H1 (cell line): ENCODE data around the gene PANX3.

Experiments used
- BACH1 ChIP-seq: IDR thresholded peaks from 2 replicates; pipeline ENCODE4 v1.6.1; 2012; ENCODE audit warnings: low read length, improper control_type of control experiment
- CREB1 ChIP-seq: IDR thresholded peaks from 2 replicates; pipeline ENCODE4 v1.6.1; 2012; ENCODE audit warnings: inconsistent platforms
- E2F6 ChIP-seq: IDR thresholded peaks from 2 replicates; pipeline ENCODE4 v1.6.1; 2012; ENCODE audit warnings: inconsistent platforms
- HDAC2 ChIP-seq, 2 experiments: fragments of 300-600 bp in 1 of 2; sonication (generic) in 1 of 2; IDR thresholded peaks; 2 replicates each; pipeline ENCODE4 v1.6.1; 2011 to 2012; ENCODE audit warnings: low read depth in 2 of 2, low read length in 2 of 2, mild to moderate bottlenecking in 2 of 2, moderate library complexity in 2 of 2, borderline replicate concordance in 1 of 2, inconsistent platforms in 1 of 2
- HDAC6 ChIP-seq: IDR thresholded peaks from one replicate; pipeline ENCODE4 v1.7.1; 2012; ENCODE audit warnings: low read depth, mild to moderate bottlenecking, inconsistent platforms, low read length, moderate library complexity
- JUN ChIP-seq: IDR thresholded peaks from 2 replicates; pipeline ENCODE4 v1.6.1; 2011; ENCODE audit warnings: low read depth, mild to moderate bottlenecking, improper control_type of control experiment, low read length
- JUND ChIP-seq: IDR thresholded peaks from 2 replicates; pipeline ENCODE4 v1.6.1; 2011; ENCODE audit warnings: mild to moderate bottlenecking, improper control_type of control experiment, low read length
- POLR2AphosphoS5 ChIP-seq: IDR thresholded peaks from 2 replicates; pipeline ENCODE4 v1.6.1; 2011; ENCODE audit warnings: low read depth, low read length
- RFX5 ChIP-seq: IDR thresholded peaks from 2 replicates; pipeline ENCODE4 v1.6.1; 2011; ENCODE audit warnings: low read depth, low read length, improper control_type of control experiment, borderline replicate concordance
- RXRA ChIP-seq: IDR thresholded peaks from 2 replicates; pipeline ENCODE4 v1.6.1; 2011; ENCODE audit warnings: low read depth, mild to moderate bottlenecking, low read length, moderate library complexity; ENCODE audit not compliant: insufficient read depth
- SUZ12 ChIP-seq: fragments of 200-600 bp; sonication (generic); IDR thresholded peaks from 2 replicates; pipeline ENCODE4 v1.6.1; 2012; ENCODE audit warnings: mild to moderate bottlenecking, inconsistent platforms, low read length, moderate library complexity, mixed read lengths
- USF2 ChIP-seq: IDR thresholded peaks from 2 replicates; pipeline ENCODE4 v1.6.1; 2011; ENCODE audit warnings: low read length, improper control_type of control experiment
- TF ChIP-seq, protein P1 (sequence below), 3 experiments: IDR thresholded peaks; 1 replicate in 2 of 3; 2 replicates in 1 of 3; pipeline versions ENCODE4 v1.5.1 to v1.6.1; 2011; ENCODE audit warnings: low read length in 3 of 3, mild to moderate bottlenecking in 3 of 3, inconsistent platforms in 2 of 3, low read depth in 1 of 3, moderate library complexity in 1 of 3; ENCODE audit not compliant: insufficient read depth in 1 of 3; ENCODE audit errors: control extremely low read depth in 1 of 3

DNA sequence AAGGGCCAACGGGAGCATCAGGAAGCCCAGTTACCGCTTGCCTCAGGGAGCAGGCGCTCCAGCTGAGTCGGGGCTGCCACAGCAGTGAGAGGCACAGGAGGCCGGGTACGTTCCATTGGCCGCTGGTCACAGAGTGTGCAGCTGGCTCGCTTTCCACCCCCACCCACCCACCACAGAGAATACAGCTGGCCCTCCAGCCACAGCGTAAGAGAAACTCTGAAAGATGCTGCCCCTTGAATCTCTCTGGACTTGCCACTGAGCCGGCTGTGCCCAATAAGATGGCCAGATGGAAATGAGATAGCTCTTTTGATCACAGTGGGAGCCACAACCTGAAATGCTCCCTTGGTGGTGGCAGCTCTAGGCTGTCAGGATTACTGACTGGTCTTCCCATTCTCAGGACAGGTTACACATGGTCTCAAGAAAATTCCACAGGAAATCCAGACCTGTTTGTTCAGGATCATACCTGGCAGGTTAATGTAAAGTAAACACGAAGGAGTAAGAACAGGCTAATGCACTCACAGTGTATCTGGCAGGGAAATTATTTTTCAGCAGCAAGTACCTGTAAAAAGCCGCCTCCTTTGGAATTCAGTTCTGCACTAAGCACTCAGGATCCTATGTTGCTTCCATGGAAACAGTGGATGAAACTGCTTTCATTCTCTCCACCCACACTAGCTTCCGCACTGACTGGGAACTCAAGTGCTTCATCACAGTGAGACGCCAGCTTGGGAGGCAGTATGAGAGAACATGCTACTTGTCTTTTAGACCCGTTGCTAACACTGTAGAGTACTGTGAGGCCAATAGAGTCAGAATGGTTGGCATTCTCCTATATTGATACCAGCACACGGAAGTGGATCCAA, 45.8 kb downstream of the PANX3 start:
- TF ChIP-seq, protein P1, sequence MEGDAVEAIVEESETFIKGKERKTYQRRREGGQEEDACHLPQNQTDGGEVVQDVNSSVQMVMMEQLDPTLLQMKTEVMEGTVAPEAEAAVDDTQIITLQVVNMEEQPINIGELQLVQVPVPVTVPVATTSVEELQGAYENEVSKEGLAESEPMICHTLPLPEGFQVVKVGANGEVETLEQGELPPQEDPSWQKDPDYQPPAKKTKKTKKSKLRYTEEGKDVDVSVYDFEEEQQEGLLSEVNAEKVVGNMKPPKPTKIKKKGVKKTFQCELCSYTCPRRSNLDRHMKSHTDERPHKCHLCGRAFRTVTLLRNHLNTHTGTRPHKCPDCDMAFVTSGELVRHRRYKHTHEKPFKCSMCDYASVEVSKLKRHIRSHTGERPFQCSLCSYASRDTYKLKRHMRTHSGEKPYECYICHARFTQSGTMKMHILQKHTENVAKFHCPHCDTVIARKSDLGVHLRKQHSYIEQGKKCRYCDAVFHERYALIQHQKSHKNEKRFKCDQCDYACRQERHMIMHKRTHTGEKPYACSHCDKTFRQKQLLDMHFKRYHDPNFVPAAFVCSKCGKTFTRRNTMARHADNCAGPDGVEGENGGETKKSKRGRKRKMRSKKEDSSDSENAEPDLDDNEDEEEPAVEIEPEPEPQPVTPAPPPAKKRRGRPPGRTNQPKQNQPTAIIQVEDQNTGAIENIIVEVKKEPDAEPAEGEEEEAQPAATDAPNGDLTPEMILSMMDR (IDR thresholded peaks at IDR 0.05; ENCODE audit: control extremely low read depth in 1 of 3, insufficient read depth in 1 of 3, low read depth in 1 of 3, low read length in 3 of 3), result no peak
- TF ChIP-seq E2F6, result no peak
- no peak for TF ChIP-seq RFX5
- TF ChIP-seq HDAC6, result no peak
- TF ChIP-seq JUND, result no peak
- no peak for TF ChIP-seq CREB1
- TF ChIP-seq SUZ12, result no peak
- TF ChIP-seq HDAC2 (IDR thresholded peaks at IDR 0.05; ENCODE audit: borderline replicate concordance in 1 of 2, low read depth in 2 of 2, low read length in 2 of 2), result no peak
- no peak for TF ChIP-seq POLR2AphosphoS5
- no peak for TF ChIP-seq JUN
- TF ChIP-seq USF2, result no peak
- TF ChIP-seq BACH1, result no peak
- no peak for TF ChIP-seq RXRA
